ENCODE data around the gene PCSK6.

The PCSK6 gene

DNA sequence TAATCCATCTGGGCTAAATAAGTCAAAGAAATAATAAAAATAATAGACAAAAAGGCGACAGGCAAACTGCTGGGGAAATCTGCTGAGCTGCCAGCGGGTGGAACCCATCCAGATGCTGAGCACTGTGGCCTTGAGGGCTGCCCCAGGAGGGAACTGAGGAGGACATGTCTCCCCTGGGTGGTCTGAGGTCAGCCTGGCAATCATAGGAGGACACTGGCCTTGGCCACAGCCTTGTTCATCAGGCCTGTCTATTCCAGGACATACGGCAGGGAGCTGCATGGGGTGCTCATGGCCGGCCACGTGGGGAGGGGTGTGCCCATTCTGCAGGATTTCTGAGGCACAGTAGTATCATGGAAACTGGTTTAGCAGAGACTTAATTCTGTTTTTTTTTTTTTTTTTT lies 173.0 kb downstream of the PCSK6 start:
- in situ Hi-C loops (cut with MboI; ENCODE audit: low sequenced_read_pairs), result no loop called here

DNA sequence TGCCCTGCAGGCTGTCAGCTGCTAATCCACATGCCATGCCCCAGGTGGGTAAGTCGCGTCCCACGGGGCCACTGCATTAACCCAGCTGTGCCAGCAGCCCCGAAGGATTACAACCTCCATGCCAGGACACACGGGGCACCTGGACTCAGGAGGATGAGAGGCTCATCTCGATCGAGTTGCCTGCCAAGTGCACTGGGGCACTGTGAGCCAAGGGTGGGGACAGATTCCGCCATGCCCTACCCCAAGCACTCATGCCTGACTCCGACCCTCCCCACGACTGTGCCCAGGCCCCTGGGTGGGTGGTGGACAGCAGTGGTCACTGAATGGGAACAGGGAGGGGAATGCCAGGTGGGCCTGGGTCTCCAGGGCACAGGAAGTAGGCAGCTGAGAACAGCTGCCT lies 173.8 kb downstream of the PCSK6 start:
- in situ Hi-C loops (cut with MboI; ENCODE audit: low sequenced_read_pairs), result no loop called here

DNA sequence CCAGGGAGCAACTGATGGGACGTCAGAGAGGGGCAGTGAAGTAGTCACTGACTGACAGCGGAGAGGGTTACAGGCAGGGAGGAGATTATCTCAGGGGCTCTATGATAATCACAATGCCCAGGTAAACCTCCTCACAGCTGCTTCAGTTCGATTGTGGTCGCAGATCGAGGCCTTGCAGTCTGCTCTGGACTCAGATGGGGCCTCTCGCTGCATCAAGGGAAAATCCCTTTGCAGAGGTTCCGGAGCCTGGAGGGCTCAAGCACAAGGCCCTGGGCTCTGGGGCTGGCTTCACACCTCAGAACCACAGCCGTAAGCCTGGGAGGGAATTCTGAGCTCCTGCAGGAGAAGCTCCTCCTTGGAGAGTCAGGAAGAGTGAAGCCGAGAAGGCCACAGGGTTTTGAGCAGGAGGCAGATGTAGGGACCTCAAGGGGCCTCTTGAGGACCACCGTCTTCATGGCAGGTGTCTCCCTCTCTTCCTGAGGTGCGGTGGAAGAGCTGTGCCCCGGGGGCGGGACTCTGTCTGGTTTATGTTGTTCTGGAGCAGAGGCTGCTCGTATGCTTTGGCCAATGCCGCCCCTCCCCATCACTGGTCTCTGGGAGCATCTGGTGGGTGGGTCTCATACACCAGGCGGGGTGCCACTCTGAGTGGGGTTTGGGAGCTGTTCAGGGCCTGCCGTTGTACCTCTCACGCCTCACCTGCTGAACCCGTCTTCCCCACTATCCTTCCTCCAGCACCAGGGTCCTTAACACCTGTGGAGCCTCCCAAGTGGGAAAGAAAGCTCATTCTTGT lies 175.0 kb downstream of the PCSK6 start:
- in situ Hi-C loops (cut with MboI; ENCODE audit: low sequenced_read_pairs), result no loop called here

DNA sequence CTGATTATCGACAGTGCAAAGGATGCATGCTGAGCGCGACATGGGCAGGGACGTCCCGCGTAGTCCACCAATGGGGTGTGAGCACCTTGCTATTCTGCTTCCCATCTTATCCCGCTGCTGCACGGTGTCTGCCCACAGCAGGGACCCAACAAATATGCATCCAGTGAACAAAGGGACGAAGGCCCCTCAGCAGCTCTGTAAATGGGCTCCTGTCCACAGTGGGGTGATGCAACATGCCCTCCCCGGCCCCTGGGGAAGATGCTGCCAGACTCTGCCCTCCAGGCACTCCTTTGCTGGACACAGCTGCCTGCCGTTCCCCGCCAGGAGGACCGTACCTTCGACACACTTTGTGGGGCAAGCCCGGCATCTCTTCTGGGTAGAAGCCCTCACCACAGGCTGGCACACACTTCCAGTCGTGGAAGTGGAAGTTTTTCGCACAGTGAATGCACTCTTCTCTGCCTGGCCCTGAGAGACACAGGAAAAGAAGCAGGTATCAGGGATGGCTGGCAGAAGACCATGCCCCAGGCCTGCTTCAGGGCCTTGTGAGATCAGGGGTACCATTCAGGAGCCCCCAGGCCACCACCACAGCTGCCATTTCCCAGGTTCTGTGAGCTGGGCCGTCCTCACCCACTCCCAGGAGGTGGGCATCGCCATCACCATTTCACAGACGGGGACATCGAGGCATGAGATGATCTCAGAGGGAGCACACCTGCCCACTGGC lies 176.3 kb downstream of the PCSK6 start:
- in situ Hi-C loops (cut with MboI; ENCODE audit: low sequenced_read_pairs), result no loop called here

DNA sequence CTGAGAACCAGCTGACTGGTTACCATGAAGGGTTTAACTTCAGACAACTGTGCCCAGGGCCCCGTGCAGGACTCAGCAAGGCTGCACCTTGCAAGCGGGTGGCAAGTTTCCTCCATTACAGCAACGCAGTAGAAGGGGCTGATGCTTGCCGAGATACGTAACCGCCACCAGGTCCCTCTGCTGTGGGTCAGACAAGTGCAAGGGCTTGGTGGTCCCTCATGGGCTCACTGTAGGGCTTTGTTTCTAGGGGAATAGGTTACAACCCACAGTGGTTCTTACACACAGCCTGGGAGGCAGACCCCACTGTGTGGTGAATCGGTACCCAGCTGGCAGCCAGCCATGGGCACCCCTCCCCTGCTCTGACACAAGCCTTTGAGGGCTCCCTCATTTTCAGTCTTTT lies 179.0 kb downstream of the PCSK6 start:
- in situ Hi-C loops (cut with MboI; ENCODE audit: low sequenced_read_pairs), result no loop called here

DNA sequence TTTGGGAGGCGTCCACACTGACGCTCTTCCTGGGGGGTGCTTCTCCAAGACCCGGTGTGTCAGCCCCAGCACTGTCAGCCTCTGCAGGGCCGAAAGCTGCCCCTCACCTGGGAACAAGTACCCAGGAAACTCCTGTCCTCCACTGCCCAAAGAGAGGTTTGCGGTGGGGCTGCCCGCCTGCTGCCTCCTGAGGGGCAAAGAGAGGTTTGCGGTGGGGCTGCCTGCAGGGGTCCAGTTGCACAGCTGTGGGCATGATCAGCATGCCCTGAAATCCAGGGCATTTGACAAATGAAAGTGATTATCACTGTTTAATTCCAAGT lies 179.4 kb downstream of the PCSK6 start:
- in situ Hi-C loops (cut with MboI; ENCODE audit: low sequenced_read_pairs), result no loop called here

DNA sequence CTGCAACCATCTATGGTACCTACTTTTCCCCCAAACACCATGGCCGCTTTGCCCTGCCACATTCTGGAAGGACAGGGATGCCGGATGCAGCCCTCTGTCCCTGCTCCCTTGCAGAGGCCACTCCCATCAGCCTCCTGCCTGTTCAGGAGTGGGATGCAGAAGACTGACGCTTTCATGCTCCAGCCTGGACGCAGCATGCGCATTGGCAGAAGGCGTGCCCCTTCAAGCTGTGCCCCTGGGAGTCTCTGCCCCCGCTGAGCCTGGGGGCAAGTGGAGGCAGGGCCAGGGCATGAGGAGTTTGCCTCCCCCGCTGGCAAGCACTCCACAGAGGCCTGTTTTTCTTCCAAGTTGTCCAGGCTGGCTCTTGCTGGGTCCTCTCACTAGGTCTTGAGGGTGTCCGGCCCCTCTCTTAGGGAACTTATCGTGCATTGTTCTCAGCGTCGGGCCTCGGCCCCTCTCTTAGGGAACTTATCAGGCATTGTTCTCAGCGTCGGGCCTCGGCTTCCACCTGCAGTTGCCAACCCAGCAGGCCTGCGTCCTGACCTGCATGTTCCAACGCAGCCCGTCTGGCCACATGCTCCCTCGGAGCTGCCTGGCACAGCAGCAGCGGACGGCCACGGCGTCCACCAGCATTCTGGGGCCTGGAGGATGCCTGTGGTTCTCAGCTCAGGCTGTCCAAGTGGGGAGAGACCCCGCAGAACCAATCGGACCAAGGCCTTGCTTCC lies 179.9 kb downstream of the PCSK6 start:
- in situ Hi-C loops (cut with MboI; ENCODE audit: low sequenced_read_pairs), result no loop called here

DNA sequence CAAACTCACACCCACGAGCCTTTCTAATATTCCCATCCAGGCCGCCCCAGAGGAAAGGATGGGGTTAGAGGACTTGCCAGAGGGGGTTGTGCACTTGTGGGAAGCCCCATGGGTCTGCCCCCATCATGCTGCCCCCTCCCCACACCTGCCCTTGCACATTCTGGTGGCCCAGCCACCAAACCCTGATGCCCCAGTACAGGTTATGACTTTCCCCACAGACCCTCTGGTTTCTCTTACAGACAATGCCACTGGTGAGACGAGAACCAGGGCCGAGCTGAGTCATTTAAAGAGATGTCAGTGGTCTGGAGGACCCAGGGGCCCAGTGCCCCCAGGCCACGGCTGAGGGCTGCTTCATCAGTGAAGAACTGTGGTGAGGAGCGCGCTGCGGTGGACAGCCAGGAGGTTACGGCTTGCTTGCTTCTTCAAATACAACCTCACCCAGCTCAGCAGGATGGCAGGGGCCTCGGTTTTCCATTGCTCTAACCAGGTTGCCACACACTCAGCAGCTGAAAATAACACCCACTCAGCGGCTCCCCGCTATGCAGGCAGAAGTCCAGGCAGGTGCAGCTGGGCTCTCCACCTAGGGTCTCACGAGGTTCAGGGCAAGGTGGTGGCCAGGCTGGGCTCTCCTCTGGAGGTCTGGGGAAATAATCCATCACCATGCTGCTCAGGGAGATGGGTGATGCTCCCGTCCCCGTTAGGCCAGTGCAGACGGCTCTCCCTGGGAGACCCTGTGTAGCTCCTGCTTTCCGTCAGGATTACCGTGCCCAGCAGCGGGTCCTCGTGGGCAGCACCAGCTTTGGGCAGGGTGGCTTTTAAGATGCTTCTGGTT lies 180.7 kb downstream of the PCSK6 start:
- in situ Hi-C loops (cut with MboI; ENCODE audit: low sequenced_read_pairs), result no loop called here

DNA sequence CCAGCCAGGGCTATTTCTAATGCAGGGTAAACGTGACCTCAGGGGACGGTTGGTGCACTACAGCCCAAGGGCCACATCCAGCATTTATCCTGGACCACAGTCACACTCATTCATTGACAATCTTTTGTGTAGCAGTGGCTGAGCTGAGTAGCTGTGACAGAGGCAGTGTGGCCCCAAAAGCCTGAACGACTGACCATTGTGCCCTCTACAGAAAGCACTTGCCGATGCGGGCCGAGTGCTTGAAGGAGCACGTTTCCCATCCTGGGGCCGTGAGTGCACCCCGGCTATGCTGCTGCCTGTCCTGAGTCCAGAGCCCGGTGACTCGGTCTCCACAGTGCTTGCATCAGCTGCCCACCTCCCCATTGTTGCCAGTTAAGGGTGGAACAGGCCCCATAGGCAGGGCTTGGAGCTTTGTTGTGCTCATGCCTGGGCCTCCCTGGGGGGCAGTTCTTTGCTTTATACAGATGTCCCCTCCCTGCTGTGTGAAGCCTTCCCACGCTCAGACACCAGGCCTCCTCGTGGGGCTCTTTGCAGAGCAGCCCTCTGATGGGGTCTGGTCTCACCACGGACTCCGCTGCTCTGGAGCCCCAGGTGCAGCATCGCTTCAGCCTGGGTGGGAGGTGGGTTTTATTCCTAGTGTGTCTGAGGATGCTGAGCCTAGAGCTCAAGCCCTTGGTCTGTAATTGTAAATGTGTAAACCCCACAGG lies 181.5 kb downstream of the PCSK6 start:
- in situ Hi-C loops (cut with MboI; ENCODE audit: low sequenced_read_pairs), result no loop called here

DNA sequence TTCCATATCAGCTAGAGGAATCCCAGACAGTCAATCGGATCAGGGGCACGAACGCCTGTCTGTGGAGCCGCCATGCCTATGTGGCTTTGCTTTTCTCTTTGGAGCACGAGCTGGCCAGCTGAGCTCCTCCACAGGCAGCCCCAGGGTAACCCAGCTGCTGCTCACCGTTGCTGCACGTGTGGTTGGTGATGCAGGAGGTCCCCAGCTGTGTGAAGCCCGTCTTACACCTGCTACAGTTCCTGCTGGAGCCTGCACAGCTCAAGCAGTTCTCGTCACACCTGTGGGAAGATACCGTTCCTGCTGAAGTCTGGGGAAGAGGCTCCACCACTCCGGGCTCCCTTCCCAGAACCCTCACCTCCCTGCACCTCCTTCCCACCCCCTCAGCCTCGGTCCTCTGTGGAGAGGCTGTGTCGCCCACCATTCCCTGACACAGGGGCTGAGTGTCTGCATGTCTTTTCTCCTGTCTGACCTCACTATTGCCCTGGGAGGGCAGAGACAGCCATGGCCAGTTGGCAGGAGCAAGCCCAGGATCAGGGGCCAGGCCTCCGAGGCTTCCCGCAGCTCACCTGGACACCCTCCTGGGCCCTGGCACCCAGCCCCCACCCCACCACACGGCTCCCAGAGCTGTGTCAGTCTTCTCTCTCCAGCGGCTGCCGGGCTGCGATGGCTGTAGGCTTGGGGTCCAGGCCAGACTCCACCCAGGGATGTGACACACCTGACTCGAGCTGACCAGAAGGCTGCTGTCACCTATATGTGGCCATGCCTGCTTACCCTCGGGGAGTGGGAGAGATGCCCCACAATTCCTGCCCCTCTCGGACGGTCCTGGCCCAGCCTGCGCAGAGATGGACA lies 182.2 kb downstream of the PCSK6 start:
- in situ Hi-C loops (cut with MboI; ENCODE audit: low sequenced_read_pairs), result no loop called here

DNA sequence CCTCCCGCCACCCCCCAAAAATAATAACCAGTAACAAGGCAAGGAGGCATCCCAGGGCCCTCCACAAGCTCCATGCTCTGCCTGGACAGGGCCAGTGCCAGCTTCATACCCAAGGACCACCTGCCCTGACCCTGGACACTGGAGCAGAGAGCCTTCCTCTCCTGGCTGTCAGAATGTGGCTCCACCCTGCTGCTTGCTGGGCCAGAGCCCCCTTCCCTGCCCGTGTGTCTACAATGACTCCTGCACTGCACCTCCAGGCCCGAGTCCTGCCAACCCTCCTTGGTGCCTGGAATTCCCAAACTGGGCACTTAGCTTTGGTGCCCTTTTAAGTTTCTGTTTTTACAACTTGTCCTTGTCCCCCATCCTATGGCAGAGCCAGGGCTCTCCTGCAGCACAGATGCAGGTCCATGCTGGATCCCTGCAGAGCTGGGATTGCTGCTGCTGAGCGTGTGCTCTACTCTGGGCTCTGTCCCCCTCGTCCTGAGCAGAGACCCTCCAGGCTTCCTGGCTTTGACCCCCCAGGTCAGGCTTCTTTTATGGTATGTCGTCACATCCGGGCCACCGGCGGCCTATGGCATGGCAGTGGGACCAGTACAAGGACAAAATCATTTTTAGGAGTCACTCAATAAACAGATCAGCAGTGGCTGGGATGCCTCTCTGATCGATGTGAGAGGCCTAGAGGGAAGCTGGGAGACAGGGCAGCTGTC lies 183.0 kb downstream of the PCSK6 start:
- in situ Hi-C loops (cut with MboI; ENCODE audit: low sequenced_read_pairs), result no loop called here

DNA sequence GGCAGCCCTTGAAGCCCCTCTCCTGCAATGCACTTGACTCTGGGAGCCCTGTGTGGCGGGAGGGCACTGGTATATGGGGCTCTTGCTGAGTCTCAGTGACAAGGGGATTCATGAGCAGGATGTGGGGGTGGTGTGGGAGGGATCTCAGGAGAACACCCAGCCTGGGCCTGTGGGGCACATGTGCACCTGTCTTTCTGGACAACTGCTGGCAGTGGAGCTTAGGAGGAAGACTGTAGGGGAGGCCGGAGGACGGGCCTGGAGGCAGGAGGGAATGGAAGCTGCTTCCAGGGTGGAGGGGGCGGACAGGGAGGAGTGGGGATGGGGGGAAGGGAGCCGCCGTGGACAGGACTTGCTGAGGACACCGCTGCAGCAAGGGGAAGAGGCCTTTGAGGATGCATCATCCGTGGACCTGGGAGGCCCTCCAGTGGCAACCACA lies 183.7 kb downstream of the PCSK6 start:
- in situ Hi-C loops (cut with MboI; ENCODE audit: low sequenced_read_pairs), result no loop called here

DNA sequence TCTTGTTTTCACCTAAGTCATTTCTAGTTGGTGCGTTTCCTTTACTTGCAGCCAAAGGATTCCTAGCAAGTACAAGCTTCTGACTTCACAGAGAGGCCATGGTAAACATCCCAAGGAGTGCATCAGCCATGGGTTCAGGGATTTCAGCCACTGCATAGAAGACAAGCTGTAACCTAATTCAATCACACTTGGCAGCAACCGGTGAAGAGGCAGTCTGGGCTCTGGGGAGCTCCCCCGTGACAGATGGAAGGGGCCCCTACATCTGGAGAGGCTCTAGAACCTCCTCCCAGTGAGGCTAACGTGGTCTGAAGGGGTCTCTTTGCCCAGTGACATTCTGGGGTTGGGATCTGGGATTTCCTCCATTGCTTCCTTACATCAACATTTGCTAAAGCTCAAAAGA lies 186.1 kb downstream of the PCSK6 start:
- in situ Hi-C loops (cut with MboI; ENCODE audit: low sequenced_read_pairs), result no loop called here

DNA sequence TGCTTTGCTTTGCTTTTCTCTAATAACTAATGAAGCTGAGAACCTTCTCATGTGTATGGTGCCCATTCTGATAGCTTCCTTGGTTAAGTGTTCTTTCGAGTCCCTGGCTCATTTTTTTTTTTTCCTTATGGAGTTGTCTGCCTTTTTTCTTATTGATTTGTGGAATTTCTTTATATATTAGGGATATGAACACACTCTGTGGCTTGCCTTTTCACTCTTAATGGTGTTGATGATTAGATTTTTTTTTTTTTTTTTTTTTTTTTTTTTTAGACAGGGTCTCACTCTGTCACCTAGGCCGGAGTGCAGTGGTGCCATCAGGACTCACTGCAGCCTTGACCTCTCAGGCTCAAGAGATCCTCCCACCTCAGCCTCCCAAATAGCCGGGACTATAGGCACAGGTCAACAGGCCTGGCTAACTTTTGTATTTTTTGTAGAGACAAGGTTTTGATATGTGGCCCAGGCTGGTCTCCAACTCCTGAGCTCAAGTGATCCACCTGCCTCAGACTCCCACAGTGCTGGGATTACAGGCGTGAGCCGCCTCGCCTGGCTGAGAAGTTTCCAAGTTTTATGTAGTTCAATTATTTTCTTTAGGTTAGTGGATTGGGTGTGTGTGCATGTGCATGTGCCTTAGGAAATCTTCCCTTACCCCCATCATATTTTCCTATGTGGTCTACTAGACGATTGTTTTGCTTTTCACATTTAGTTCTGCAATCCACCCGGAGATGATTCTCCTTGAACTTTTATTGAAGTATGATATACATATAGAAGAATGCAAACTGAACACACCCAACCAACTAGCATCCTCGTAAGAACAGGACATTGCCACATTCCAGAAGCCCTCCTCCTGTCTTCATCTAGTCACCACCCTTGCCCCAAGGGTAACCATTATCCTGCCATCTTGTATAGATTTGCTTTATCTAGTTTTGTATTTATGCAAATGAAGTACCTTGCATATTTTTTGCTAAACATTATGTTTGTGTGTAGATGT lies 192.8 kb downstream of the PCSK6 start:
- in situ Hi-C loops (cut with MboI; ENCODE audit: low sequenced_read_pairs), result no loop called here

DNA sequence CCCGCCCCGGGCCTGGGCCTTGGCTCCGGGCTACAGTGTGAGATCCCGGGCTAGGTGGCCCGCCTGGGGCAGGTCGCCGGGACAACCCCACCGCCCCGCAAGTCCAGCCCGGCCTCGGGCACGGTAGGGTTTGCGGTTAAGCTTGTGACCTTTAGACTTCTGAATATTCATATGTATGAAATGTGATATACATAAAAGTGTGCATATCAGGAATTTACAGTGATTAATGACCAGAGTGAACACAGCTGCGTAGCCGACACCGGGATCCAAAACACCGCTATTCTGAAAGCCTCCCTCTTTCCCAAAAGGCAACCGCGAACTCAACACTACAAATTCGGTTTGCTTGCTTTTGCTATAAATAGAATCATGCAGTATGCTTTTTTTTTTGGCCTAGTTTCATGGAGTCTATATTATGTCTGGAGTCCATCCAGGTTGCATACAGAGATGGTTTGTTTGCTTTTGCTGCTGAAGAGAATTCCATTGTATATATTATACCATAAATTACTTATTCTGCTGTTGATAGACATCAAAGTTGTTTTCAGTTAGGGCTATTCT lies 193.8 kb downstream of the PCSK6 start:
- in situ Hi-C loops (cut with MboI; ENCODE audit: low sequenced_read_pairs), result no loop called here

DNA sequence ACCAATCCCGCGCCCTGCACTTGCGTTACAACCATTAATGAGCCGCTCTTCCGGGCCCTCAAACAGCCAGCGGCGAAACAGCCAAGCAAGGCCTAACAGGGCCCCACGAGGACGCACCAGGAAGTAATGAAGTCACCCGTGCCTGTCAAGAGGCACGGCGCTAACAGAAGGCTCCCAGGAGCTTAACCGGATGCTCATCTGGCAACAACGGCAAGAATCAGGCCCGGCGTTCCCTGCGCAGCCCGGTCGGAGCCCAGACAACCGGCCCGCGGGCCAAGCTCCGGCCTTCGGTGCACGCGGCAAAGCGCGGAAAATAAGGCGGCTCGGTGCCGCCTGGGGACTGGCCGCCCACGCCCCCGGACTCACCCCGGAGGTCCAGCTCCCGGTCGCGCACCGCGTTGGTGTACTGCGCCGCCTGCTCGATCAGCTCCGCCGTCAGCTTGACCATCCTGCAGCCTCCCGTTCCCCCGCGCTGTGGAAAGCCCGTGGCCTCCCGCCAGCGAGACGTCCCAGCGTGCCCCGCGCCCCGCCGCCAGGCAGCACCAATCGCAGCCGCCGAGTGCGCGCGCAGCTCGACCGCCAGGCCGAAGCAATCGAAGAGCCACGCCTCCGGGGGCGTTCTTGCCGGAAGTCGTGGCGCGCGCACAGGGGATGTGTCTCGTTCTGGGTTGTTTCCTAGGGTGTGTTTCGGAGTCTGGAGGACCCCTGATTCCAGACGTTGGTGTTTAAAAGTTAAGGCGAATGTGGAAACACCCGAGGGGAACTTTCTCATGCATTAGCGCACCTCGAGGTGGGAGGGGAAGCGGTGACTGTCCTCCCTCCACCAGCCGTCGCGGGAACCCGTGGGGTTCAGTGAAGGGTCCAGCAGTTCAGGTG lies 194.5 kb downstream of the PCSK6 start, which contains the start of gene SNRPA1:
SNRPA1 (minus strand) TSS at position 518 of the 876 bp plus-strand sequence; CDS start at position 448, 70 bp downstream.
- in situ Hi-C loops (cut with MboI; ENCODE audit: low sequenced_read_pairs), result no loop called here

All from hTERT RPE-1 (cell line).